Activated naive CD4-positive, alpha-beta T cell (primary cell): ENCODE measurements around the gene PCDH9.

ENCODE experiments used
- DNase-seq, 4 experiments: peaks; one replicate each; lab custom pipeline; 2025; lab: John Stamatoyannopoulos, UW

Gene PCDH9

GRCh38 chr13:66974174-66974573 is 256.0 kb downstream of the PCDH9 start:
- DNase-seq, result no peak

GRCh38 chr13:66972659-66973058 is 257.5 kb downstream of the PCDH9 start:
- DNase-seq, result no peak

- DNase-seq, result no peak
Observed at GRCh38 chr13:66971004-66971403, 259.1 kb downstream of the PCDH9 start.

- DNase-seq, result no peak
Observed at GRCh38 chr13:66969291-66969690, 260.8 kb downstream of the PCDH9 start.

GRCh38 chr13:66967811-66968597 is 262.1 kb downstream of the PCDH9 start:
- DNase-seq, result no peak

- DNase-seq, result no peak
Observed at GRCh38 chr13:66965181-66965580, 265.0 kb downstream of the PCDH9 start.

- no peak for DNase-seq
Observed at GRCh38 chr13:66962953-66963352, 267.2 kb downstream of the PCDH9 start.

GRCh38 chr13:66958611-66959010 is 271.5 kb downstream of the PCDH9 start:
- no peak for DNase-seq

GRCh38 chr13:66952507-66952906 is 277.6 kb downstream of the PCDH9 start:
- no peak for DNase-seq

GRCh38 chr13:66951426-66951825 is 278.7 kb downstream of the PCDH9 start:
- no peak for DNase-seq

- DNase-seq, result no peak
Observed at GRCh38 chr13:66950666-66951065, 279.5 kb downstream of the PCDH9 start.

GRCh38 chr13:66948910-66949309 is 281.2 kb downstream of the PCDH9 start:
- DNase-seq, result no peak

GRCh38 chr13:66943530-66943929 is 286.6 kb downstream of the PCDH9 start:
- no peak for DNase-seq

- no peak for DNase-seq
Observed at GRCh38 chr13:66940113-66940512, 290.0 kb downstream of the PCDH9 start.

- DNase-seq, result no peak
Observed at GRCh38 chr13:66937423-66937822, 292.7 kb downstream of the PCDH9 start.

- DNase-seq, result no peak
Observed at GRCh38 chr13:66933994-66934393, 296.1 kb downstream of the PCDH9 start.

- no peak for DNase-seq
Observed at GRCh38 chr13:66933527-66933926, 296.6 kb downstream of the PCDH9 start.

- DNase-seq, result no peak
Observed at GRCh38 chr13:66927562-66927961, 302.6 kb downstream of the PCDH9 start.

GRCh38 chr13:66926851-66927524 is 303.1 kb downstream of the PCDH9 start:
- DNase-seq, result no peak

- no peak for DNase-seq
Observed at GRCh38 chr13:66926200-66926850, 303.8 kb downstream of the PCDH9 start.

- no peak for DNase-seq
Observed at GRCh38 chr13:66922444-66922843, 307.7 kb downstream of the PCDH9 start.

- DNase-seq, result no peak
Observed at GRCh38 chr13:66921437-66921836, 308.7 kb downstream of the PCDH9 start.

GRCh38 chr13:66915596-66916185 is 314.4 kb downstream of the PCDH9 start:
- DNase-seq, result no peak
